Measurements from ENCODE around the gene FBXL7.

- TF ChIP-seq, protein P1, sequence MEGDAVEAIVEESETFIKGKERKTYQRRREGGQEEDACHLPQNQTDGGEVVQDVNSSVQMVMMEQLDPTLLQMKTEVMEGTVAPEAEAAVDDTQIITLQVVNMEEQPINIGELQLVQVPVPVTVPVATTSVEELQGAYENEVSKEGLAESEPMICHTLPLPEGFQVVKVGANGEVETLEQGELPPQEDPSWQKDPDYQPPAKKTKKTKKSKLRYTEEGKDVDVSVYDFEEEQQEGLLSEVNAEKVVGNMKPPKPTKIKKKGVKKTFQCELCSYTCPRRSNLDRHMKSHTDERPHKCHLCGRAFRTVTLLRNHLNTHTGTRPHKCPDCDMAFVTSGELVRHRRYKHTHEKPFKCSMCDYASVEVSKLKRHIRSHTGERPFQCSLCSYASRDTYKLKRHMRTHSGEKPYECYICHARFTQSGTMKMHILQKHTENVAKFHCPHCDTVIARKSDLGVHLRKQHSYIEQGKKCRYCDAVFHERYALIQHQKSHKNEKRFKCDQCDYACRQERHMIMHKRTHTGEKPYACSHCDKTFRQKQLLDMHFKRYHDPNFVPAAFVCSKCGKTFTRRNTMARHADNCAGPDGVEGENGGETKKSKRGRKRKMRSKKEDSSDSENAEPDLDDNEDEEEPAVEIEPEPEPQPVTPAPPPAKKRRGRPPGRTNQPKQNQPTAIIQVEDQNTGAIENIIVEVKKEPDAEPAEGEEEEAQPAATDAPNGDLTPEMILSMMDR (IDR thresholded peaks at IDR 0.05): no peak
- no peak for TF ChIP-seq EZH2 (IDR thresholded peaks at IDR 0.05; ENCODE audit: borderline replicate concordance, insufficient read depth, low read depth, low read length, poor library complexity, severe bottlenecking)
Measured at GRCh38 chr5:15680455-15680854, 180.5 kb downstream of the FBXL7 start.

All from B cell (primary cell).